HEK293 (cell line): Measurements from ENCODE around the gene SLC39A11.

Source experiments
- KLF16 ChIP-seq: fragments of 450-650 bp; formaldehyde crosslinking; IDR thresholded peaks from 2 replicates; pipeline ENCODE4 v1.5.1; 2017; ENCODE audit warnings: missing biosample characterization, missing genetic modification characterization
- TCF7L2 ChIP-seq: IDR thresholded peaks from 2 replicates; pipeline ENCODE4 v1.6.1; 2011; ENCODE audit warnings: low read depth, mild to moderate bottlenecking, inconsistent platforms, low read length, moderate library complexity, borderline replicate concordance
- ZBTB17 ChIP-seq: fragments of 450-650 bp; formaldehyde crosslinking; IDR thresholded peaks from 2 replicates; pipeline ENCODE4 v1.5.1; 2016; ENCODE audit warnings: missing biosample characterization, missing genetic modification characterization
- ZBTB8A ChIP-seq: fragments of 450-650 bp; formaldehyde crosslinking; IDR thresholded peaks from 2 replicates; pipeline ENCODE4 v1.5.1; 2016; ENCODE audit warnings: missing biosample characterization, missing genetic modification characterization
- ZNF10 ChIP-seq: fragments of 450-650 bp; formaldehyde crosslinking; IDR thresholded peaks from 2 replicates; pipeline ENCODE4 v1.5.1; 2017; ENCODE audit warnings: missing biosample characterization, missing genetic modification characterization
- ZNF510 ChIP-seq: fragments of 450-650 bp; formaldehyde crosslinking; IDR thresholded peaks from 2 replicates; pipeline ENCODE4 v1.5.1; 2018; ENCODE audit warnings: mild to moderate bottlenecking, missing genetic modification characterization, missing biosample characterization; ENCODE audit not compliant: insufficient replicate concordance
- ZNF707 ChIP-seq: fragments of 450-650 bp; formaldehyde crosslinking; IDR thresholded peaks from 2 replicates; pipeline ENCODE4 v1.5.1; 2016; ENCODE audit warnings: missing biosample characterization, missing genetic modification characterization
- ZNF768 ChIP-seq: fragments of 450-650 bp; formaldehyde crosslinking; IDR thresholded peaks from 2 replicates; pipeline ENCODE4 v1.5.1; 2018; ENCODE audit warnings: missing biosample characterization, mild to moderate bottlenecking, missing genetic modification characterization
- TF ChIP-seq, protein P1 (sequence below): fragments of 450-650 bp; formaldehyde crosslinking; IDR thresholded peaks from 2 replicates; pipeline ENCODE4 v1.5.1; 2016; ENCODE audit warnings: missing biosample characterization, missing genetic modification characterization
- TF ChIP-seq, protein P2 (sequence below): sonication (generic); formaldehyde crosslinking; IDR thresholded peaks from 2 replicates; pipeline ENCODE4 v1.8.1; 2022; ENCODE audit warnings: mild to moderate bottlenecking, moderate library complexity, missing genetic modification reagents

DNA sequence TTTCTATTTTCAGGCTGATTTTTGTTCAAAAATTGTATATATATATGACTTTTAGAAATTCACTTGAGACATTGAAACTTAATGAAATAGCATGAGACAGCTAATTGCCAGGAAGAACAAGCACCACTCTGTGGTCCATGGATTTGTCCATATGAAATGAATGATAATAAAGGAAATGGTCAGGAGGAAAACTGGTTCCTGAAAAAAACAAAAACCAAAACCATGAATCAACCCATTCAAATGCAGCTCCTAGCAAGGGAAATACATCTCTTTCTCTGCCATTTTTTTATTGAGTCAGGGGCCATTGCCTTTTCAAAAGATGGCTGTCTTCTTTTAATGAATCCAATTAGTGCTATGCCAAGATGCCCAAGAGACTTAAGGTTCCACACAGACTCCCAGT lies 230.7 kb downstream of the SLC39A11 start:
- TF ChIP-seq, protein P1, sequence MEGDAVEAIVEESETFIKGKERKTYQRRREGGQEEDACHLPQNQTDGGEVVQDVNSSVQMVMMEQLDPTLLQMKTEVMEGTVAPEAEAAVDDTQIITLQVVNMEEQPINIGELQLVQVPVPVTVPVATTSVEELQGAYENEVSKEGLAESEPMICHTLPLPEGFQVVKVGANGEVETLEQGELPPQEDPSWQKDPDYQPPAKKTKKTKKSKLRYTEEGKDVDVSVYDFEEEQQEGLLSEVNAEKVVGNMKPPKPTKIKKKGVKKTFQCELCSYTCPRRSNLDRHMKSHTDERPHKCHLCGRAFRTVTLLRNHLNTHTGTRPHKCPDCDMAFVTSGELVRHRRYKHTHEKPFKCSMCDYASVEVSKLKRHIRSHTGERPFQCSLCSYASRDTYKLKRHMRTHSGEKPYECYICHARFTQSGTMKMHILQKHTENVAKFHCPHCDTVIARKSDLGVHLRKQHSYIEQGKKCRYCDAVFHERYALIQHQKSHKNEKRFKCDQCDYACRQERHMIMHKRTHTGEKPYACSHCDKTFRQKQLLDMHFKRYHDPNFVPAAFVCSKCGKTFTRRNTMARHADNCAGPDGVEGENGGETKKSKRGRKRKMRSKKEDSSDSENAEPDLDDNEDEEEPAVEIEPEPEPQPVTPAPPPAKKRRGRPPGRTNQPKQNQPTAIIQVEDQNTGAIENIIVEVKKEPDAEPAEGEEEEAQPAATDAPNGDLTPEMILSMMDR = no peak
- TF ChIP-seq ZBTB17 (no peak), ZNF510 (tag by site-specific recombination) (no peak), KLF16 (tag by site-specific recombination) (no peak), ZNF707 (tag by site-specific recombination) (no peak), ZNF768 (tag by site-specific recombination) (no peak), ZBTB8A (tag by site-specific recombination) (no peak), ZNF10 (tag by site-specific recombination) (no peak), TCF7L2 (no peak)
- TF ChIP-seq, protein P2, sequence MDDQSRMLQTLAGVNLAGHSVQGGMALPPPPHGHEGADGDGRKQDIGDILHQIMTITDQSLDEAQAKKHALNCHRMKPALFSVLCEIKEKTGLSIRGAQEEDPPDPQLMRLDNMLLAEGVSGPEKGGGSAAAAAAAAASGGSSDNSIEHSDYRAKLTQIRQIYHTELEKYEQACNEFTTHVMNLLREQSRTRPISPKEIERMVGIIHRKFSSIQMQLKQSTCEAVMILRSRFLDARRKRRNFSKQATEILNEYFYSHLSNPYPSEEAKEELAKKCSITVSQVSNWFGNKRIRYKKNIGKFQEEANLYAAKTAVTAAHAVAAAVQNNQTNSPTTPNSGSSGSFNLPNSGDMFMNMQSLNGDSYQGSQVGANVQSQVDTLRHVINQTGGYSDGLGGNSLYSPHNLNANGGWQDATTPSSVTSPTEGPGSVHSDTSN (CRISPR knock-in tag) = no peak
